PC-9 (cell line): ENCODE data around the gene NFATC1. TPM values are rescaled to one million over a fixed set of nuclear protein-coding genes. Genes with fewer than 3 reads are reported as not detected.

ENCODE experiments used
- BruUV-seq: library from RNA; stranded (reverse); fragments of 400-500 nt; replicated peaks from 2 replicates; lab custom pipeline; 2021; lab: Mats Ljungman, UMichigan
- CTCF ChIA-PET: fragments of 300-600 bp; sonication (Branson Sonifier 250); formaldehyde crosslinking; loops from one replicate; lab custom pipeline; 2022; ENCODE audit warnings: antibody characterized with exemption; lab: Charles Lee
- POLR2A ChIA-PET: fragments of 300-600 bp; sonication (Branson Sonifier 250); formaldehyde crosslinking; loops from one replicate; lab custom pipeline; 2022; ENCODE audit warnings: antibody characterized with exemption; ENCODE audit not compliant: unreplicated experiment; lab: Charles Lee
- DNase-seq, 2 experiments: peaks; one replicate each; pipeline versions ENCODE4 v3.0.0 to v3.0.0-alpha.2; 2015 to 2022; ENCODE audit warnings: mixed read lengths in 1 of 2
- H2AFZ ChIP-seq: fragments of 200-600 bp; sonication (generic); 2 replicates; pipeline ENCODE4 v1.8.1; 2017; ENCODE audit warnings: antibody characterized with exemption
- H3F3A ChIP-seq: fragments of 200-600 bp; sonication (generic); 2 replicates; pipeline ENCODE4 v1.8.1; 2017; ENCODE audit warnings: antibody characterized with exemption, mild to moderate bottlenecking, low read depth; ENCODE audit not compliant: insufficient read depth
- H3K27ac ChIP-seq: fragments of 200-600 bp; sonication (generic); 2 replicates; pipeline ENCODE4 v1.6.1; 2016; ENCODE audit warnings: mixed run types
- H3K27me3 ChIP-seq: fragments of 200-600 bp; sonication (generic); 2 replicates; pipeline ENCODE4 v1.6.1; 2016; ENCODE audit warnings: low read depth, mixed run types; ENCODE audit not compliant: insufficient read depth
- H3K36me3 ChIP-seq: fragments of 200-600 bp; sonication (generic); 2 replicates; pipeline ENCODE4 v1.6.1; 2016; ENCODE audit warnings: low read depth, mixed run types
- H3K4me1 ChIP-seq: fragments of 200-600 bp; sonication (generic); replicated peaks from 2 replicates; pipeline ENCODE4 v1.6.1; 2016; ENCODE audit warnings: mixed run types; ENCODE audit not compliant: insufficient read depth
- H3K4me2 ChIP-seq: fragments of 200-600 bp; sonication (generic); 2 replicates; pipeline ENCODE4 v1.6.1; 2017; ENCODE audit warnings: mixed run types
- H3K4me3 ChIP-seq: fragments of 200-600 bp; sonication (generic); 2 replicates; pipeline ENCODE4 v1.6.1; 2016; ENCODE audit warnings: mixed run types
- H3K79me2 ChIP-seq: fragments of 200-600 bp; sonication (generic); 2 replicates; pipeline ENCODE4 v1.6.1; 2017; ENCODE audit warnings: low read depth, mixed run types
- H3K9me2 ChIP-seq: fragments of 200-600 bp; sonication (generic); 2 replicates; pipeline ENCODE4 v1.8.1; 2017; ENCODE audit warnings: mild to moderate bottlenecking; ENCODE audit not compliant: insufficient read depth
- H3K9me3 ChIP-seq: fragments of 200-600 bp; sonication (generic); 2 replicates; pipeline ENCODE4 v1.8.1; 2016; ENCODE audit warnings: low read depth; ENCODE audit not compliant: insufficient read depth
- H4K20me1 ChIP-seq: fragments of 200-600 bp; sonication (generic); 2 replicates; pipeline ENCODE4 v1.8.1; 2017; ENCODE audit not compliant: insufficient read depth
- CTCF ChIP-seq: fragments of 200-600 bp; sonication (generic); conservative IDR thresholded peaks from 2 replicates; pipeline ENCODE4 v1.6.1; 2017; ENCODE audit warnings: mixed run types, antibody characterized with exemption, mild to moderate bottlenecking, moderate library complexity
- EZH2 ChIP-seq: fragments of 200-600 bp; sonication (generic); IDR thresholded peaks from 2 replicates; pipeline ENCODE4 v1.8.0; 2017; ENCODE audit warnings: antibody characterized with exemption, low read depth
- intact Hi-C: fragments of 100-400 bp; cut with micrococcal nuclease; formaldehyde crosslinking; loops from one replicate; pipeline ENCODE4 v1.10.0; 2022; ENCODE audit not compliant: unreplicated experiment
- total RNA-seq: library from RNA; stranded (reverse); gene quantifications from 2 replicates; pipeline ENCODE4 v1.2.3, GENCODE V29; 2021

The NFATC1 gene
- total RNA-seq, 1 experiment from 2014 or later, result 2.6 TPM

- intact Hi-C loops, result no loop called here
- Histone ChIP-seq H3K27ac (no peak overlapping the region), H3K9me2 (no peaks in the 10 kb centered on the region), H3K27me3 (peaks cover 74% of the 10 kb centered on the region), H3K79me2 (no peaks in the 10 kb centered on the region), H3F3A (no peaks in the 10 kb centered on the region), H4K20me1 (no peaks in the 10 kb centered on the region), H3K9me3 (no peaks in the 10 kb centered on the region), H3K4me1 (no peaks in the 10 kb centered on the region), H3K4me3 (no peak overlapping the region), H2AFZ (no peak overlapping the region), H3K4me2 (no peak overlapping the region), H3K36me3 (no peaks in the 10 kb centered on the region)
- CTCF ChIA-PET, result no interaction called here
- TF ChIP-seq CTCF, result no peak
- no peak for TF ChIP-seq EZH2
- POLR2A ChIA-PET, result no interaction called here
- DNase-seq, result no peak
- no TSS peak for BruUV-seq
Measured at GRCh38 chr18:79545255-79545654, 149.5 kb downstream of the NFATC1 start.

- intact Hi-C loops, result no loop called here
- Histone ChIP-seq H3K9me3 (no peaks in the 10 kb centered on the region), H3F3A (no peaks in the 10 kb centered on the region), H3K4me2 (no peak overlapping the region), H4K20me1 (no peaks in the 10 kb centered on the region), H3K27me3 (peaks cover 69% of the 10 kb centered on the region), H3K36me3 (no peaks in the 10 kb centered on the region), H3K79me2 (no peaks in the 10 kb centered on the region), H3K27ac (no peak overlapping the region), H3K9me2 (no peaks in the 10 kb centered on the region), H2AFZ (no peak overlapping the region), H3K4me1 (no peaks in the 10 kb centered on the region), H3K4me3 (no peak overlapping the region)
- BruUV-seq, result no TSS peak
- POLR2A ChIA-PET, result no interaction called here
- DNase-seq, result no peak
- CTCF ChIA-PET, result no interaction called here
- TF ChIP-seq EZH2 (no peak), CTCF (no peak)
Measured at GRCh38 chr18:79545736-79546171, 150.0 kb downstream of the NFATC1 start.

- H3K4me1 ChIP-seq, result no peaks in the 10 kb centered on the region
- no peaks in the 10 kb centered on the region for H3K9me2 ChIP-seq
- no peaks in the 10 kb centered on the region for H4K20me1 ChIP-seq
- no peak overlapping the region for H2AFZ ChIP-seq
- H3K4me2 ChIP-seq, result no peak overlapping the region
- H3K4me3 ChIP-seq, result no peak overlapping the region
- intact Hi-C loops, result no loop called here
- no peaks in the 10 kb centered on the region for H3K9me3 ChIP-seq
- no peak for DNase-seq
- H3K36me3 ChIP-seq, result no peaks in the 10 kb centered on the region
- ChIA-PET CTCF (no interaction called here), POLR2A (no interaction called here)
- no peaks in the 10 kb centered on the region for H3K79me2 ChIP-seq
- TF ChIP-seq CTCF, result no peak
- TF ChIP-seq EZH2, result no peak
- peaks cover 61% of the 10 kb centered on the region for H3K27me3 ChIP-seq
- no peaks in the 10 kb centered on the region for H3F3A ChIP-seq
- no TSS peak for BruUV-seq
- H3K27ac ChIP-seq, result no peak overlapping the region
Measured at GRCh38 chr18:79546781-79547272, 151.1 kb downstream of the NFATC1 start.
